ENCODE data around the gene RAX.

Gene RAX

GRCh38 chr18:59220784-59221765, 52.2 kb downstream of the RAX start:
- TF ChIP-seq CTCF (IDR thresholded peaks at IDR 0.05), result no peak

GRCh38 chr18:59220164-59220783, 53.0 kb downstream of the RAX start:
- no peak for TF ChIP-seq CTCF (IDR thresholded peaks at IDR 0.05)

- TF ChIP-seq CTCF (IDR thresholded peaks at IDR 0.05), result no peak
These were observed 53.5 kb downstream of the RAX start, which contains the start of gene GRP for GRCh38 chr18:59219672-59220163. Gene GRP, plus strand, starts transcription at chr18:59220158. Its CDS starts 108 bp downstream, at chr18:59220266.

- no peak for TF ChIP-seq CTCF (IDR thresholded peaks at IDR 0.05)
These were observed 55.2 kb downstream of the RAX start for GRCh38 chr18:59218018-59218417.
